Endodermal cell (in vitro differentiated cells): Measurements from ENCODE around the gene KRTAP29-1. TPM values are rescaled to one million over a fixed set of nuclear protein-coding genes. Genes with fewer than 3 reads are reported as not detected.

Source experiments
- DNase-seq: peaks from one replicate; pipeline ENCODE4 v3.0.0-alpha.2; 2017
- H3K27ac ChIP-seq: 2 replicates; pipeline ENCODE4 v1.5.1; 2013; ENCODE audit warnings: mild to moderate bottlenecking, low read depth, low read length, moderate library complexity
- H3K27me3 ChIP-seq: 2 replicates; pipeline ENCODE4 v1.6.1; 2013; ENCODE audit warnings: mild to moderate bottlenecking, low read length, moderate library complexity; ENCODE audit not compliant: insufficient read depth, control insufficient read depth, poor library complexity, severe bottlenecking
- H3K36me3 ChIP-seq: 2 replicates; pipeline ENCODE4 v1.7.0; 2013; ENCODE audit warnings: mild to moderate bottlenecking, low read length, moderate library complexity; ENCODE audit not compliant: control insufficient read depth, insufficient read depth
- H3K4me1 ChIP-seq: one replicate; pipeline ENCODE4 v1.7.0; 2013; ENCODE audit warnings: low read length; ENCODE audit not compliant: control insufficient read depth, insufficient read depth
- H3K4me3 ChIP-seq: 2 replicates; pipeline ENCODE4 v1.5.1; 2013; ENCODE audit warnings: mild to moderate bottlenecking, low read length, moderate library complexity
- H3K9ac ChIP-seq: 2 replicates; pipeline ENCODE4 v1.6.1; 2013; ENCODE audit warnings: mild to moderate bottlenecking, low read length, moderate library complexity; ENCODE audit not compliant: poor library complexity, severe bottlenecking; ENCODE audit errors: extremely low read depth
- H3K9me3 ChIP-seq: 2 replicates; pipeline ENCODE4 v1.6.1; 2013; ENCODE audit warnings: mild to moderate bottlenecking, low read length, moderate library complexity; ENCODE audit not compliant: control insufficient read depth
- H3K27ac Mint-ChIP-seq: 2 replicates; pipeline ENCODE4 v1.8.0; 2020; ENCODE audit warnings: mixed read lengths
- H3K27me3 Mint-ChIP-seq: 2 replicates; pipeline ENCODE4 v1.8.0; 2021; ENCODE audit warnings: mild to moderate bottlenecking, mixed read lengths; ENCODE audit not compliant: insufficient read depth
- H3K36me3 Mint-ChIP-seq: 2 replicates; pipeline ENCODE4 v1.8.0; 2020; ENCODE audit warnings: low read depth, mixed read lengths
- H3K4me1 Mint-ChIP-seq: 2 replicates; pipeline ENCODE4 v1.8.0; 2020; ENCODE audit warnings: mixed read lengths
- H3K4me3 Mint-ChIP-seq: 2 replicates; pipeline ENCODE4 v1.8.0; 2020; ENCODE audit warnings: mild to moderate bottlenecking, moderate library complexity, mixed read lengths
- H3K9me3 Mint-ChIP-seq: 2 replicates; pipeline ENCODE4 v1.8.0; 2020; ENCODE audit warnings: mild to moderate bottlenecking, mixed read lengths
- WGBS, 2 experiments: methylation state at CpG; one replicate each; pipeline versions ENCODE4 v1.1.5 to v1.1.7; 2013; ENCODE audit warnings: missing lambda C conversion rate in 2 of 2, mixed read lengths in 1 of 2; ENCODE audit not compliant: insufficient coverage in 1 of 2, insufficient read length in 1 of 2; 5-methylcytosine and 5-hydroxymethylcytosine counted together
- total RNA-seq, 2 donors: library from RNA; stranded (reverse); fragmentation: NEBNext Ultra II Directional in 1 of 2; extraction: Animal tissue kit (Norgen Biotek cat#: 25700) in 1 of 2; gene quantifications; 2 replicates in 1 of 2; 3 replicates in 1 of 2; pipeline ENCODE4 v1.2.1, GENCODE V29; 2021
- TF ChIP-seq, protein P1 (sequence below): fragments of 200-600 bp; sonication (generic); conservative IDR thresholded peaks from 2 replicates; pipeline ENCODE4 v1.5.0; 2021; ENCODE audit warnings: antibody characterized with exemption, mild to moderate bottlenecking

The KRTAP29-1 gene
- total RNA-seq, 2 donors from 2014 or later: not detected

DNA sequence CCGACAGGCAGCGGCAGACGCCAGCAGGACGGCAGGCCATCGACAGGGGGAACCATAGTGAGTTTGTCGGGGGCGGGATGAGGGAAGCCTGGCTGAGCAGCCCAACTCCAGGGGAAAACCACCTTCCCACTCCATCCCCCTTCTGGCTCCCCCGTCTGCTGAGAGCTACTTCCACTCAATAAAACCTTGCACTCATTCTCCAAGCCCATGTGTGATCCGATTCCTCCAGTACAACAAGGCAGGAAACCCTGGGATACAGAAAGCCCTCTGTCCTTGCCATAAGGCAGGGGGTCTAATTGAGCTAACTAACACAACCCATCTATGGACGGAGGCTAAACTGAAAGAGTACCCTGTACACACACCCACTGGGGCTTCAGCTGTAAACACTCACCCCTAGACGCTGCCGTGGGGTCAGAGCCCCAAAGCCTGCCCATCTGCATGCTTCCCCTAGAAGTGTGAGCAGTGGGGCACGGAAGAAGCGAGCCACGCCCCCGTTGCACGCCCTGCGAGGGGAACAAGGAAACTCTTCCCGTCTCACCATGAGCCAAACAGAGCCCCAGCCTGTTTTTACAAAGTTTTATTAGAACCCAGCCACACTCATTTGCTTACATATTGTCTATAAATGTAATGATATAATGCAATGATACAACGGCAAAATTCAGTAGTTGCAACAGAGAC is 4.1 kb downstream of the KRTAP29-1 start:
- Mint-ChIP-seq H3K9me3 (no peaks in the 10 kb centered on the region), H3K27ac (no peak overlapping the region), H3K27me3 (no peaks in the 10 kb centered on the region), H3K4me1 (no peaks in the 10 kb centered on the region), H3K4me3 (no peak overlapping the region), H3K36me3 (no peaks in the 10 kb centered on the region)
- TF ChIP-seq, protein P1, sequence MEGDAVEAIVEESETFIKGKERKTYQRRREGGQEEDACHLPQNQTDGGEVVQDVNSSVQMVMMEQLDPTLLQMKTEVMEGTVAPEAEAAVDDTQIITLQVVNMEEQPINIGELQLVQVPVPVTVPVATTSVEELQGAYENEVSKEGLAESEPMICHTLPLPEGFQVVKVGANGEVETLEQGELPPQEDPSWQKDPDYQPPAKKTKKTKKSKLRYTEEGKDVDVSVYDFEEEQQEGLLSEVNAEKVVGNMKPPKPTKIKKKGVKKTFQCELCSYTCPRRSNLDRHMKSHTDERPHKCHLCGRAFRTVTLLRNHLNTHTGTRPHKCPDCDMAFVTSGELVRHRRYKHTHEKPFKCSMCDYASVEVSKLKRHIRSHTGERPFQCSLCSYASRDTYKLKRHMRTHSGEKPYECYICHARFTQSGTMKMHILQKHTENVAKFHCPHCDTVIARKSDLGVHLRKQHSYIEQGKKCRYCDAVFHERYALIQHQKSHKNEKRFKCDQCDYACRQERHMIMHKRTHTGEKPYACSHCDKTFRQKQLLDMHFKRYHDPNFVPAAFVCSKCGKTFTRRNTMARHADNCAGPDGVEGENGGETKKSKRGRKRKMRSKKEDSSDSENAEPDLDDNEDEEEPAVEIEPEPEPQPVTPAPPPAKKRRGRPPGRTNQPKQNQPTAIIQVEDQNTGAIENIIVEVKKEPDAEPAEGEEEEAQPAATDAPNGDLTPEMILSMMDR: no peak
- DNase-seq: no peak
- no peak overlapping the region for H3K9ac ChIP-seq
- WGBS, 2 experiments: 87 to 89% methylated on average over 10 to 20 of the region's 20 CpGs
- H3K27ac ChIP-seq: no peak overlapping the region
- no peaks in the 10 kb centered on the region for H3K4me1 ChIP-seq
- no peaks in the 10 kb centered on the region for H3K36me3 ChIP-seq
- H3K27me3 ChIP-seq: no peaks in the 10 kb centered on the region
- no peaks in the 10 kb centered on the region for H3K9me3 ChIP-seq
- no peak overlapping the region for H3K4me3 ChIP-seq

DNA sequence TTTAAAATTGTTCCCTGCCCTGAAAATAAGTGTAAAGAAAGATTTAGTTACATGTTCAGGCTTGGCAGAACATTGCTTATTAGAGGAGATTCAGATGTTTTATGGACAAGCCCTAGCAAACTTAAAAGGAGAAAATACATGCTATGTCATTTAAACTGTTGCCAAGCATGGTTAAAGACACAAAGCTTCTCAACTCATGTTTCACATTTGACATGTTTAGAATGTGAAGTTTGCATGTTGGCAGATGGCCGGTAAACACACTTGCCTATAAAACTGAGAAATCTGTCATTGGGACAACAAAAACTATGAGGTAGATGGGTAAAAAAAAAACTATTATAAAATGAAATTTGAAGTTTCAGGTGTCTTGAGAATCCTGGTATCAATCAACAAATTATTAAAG is 5.8 kb downstream of the KRTAP29-1 start:
- Mint-ChIP-seq H3K27me3 (no peaks in the 10 kb centered on the region), H3K9me3 (no peaks in the 10 kb centered on the region), H3K4me1 (no peaks in the 10 kb centered on the region), H3K27ac (no peak overlapping the region), H3K4me3 (no peak overlapping the region), H3K36me3 (no peaks in the 10 kb centered on the region)
- Histone ChIP-seq H3K4me1 (no peaks in the 10 kb centered on the region), H3K27me3 (no peaks in the 10 kb centered on the region), H3K4me3 (no peak overlapping the region), H3K9ac (no peak overlapping the region), H3K9me3 (no peaks in the 10 kb centered on the region), H3K27ac (no peak overlapping the region), H3K36me3 (no peaks in the 10 kb centered on the region)
- TF ChIP-seq, protein P1: no peak
- no peak for DNase-seq
- 83 to 90% methylated on average over 1 of the region's 1 CpG for WGBS, 2 experiments

DNA sequence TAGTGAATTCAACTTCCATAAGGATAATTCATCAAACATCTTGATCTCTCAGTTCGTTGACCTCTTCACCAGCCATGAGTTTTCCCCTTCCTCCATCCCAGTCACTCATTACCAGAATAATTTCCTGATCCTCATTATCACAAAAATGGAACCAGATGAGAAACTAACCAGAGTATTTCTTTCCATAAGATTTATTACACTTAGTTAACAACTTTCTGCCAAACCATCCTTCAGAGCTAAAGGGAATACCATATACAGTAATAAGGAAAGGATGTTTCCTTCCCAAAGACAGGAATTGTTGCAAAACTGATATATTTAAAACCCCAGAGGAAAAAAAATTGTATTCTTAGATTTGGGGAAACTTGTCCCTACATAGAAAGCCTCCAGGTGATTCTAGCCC is 8.6 kb downstream of the KRTAP29-1 start:
- H3K27me3 Mint-ChIP-seq: no peaks in the 10 kb centered on the region
- no peaks in the 10 kb centered on the region for H3K27me3 ChIP-seq
- TF ChIP-seq, protein P1: no peak
- H3K4me3 ChIP-seq: no peak overlapping the region
- DNase-seq: no peak
- 96 to 100% methylated on average over 1 of the region's 1 CpG for WGBS, 2 experiments
- no peaks in the 10 kb centered on the region for H3K4me1 ChIP-seq
- H3K4me1 Mint-ChIP-seq: no peaks in the 10 kb centered on the region
- no peaks in the 10 kb centered on the region for H3K9me3 ChIP-seq
- no peaks in the 10 kb centered on the region for H3K36me3 Mint-ChIP-seq
- H3K9me3 Mint-ChIP-seq: no peaks in the 10 kb centered on the region
- H3K27ac ChIP-seq: no peak overlapping the region
- no peak overlapping the region for H3K27ac Mint-ChIP-seq
- no peaks in the 10 kb centered on the region for H3K36me3 ChIP-seq
- H3K9ac ChIP-seq: no peak overlapping the region
- no peak overlapping the region for H3K4me3 Mint-ChIP-seq
